ENCODE measurements around the gene KLF2. TPM values are rescaled to one million over a fixed set of nuclear protein-coding genes. Genes with fewer than 3 reads are reported as not detected.
"Not testable (repeated sequence)": the region's sequence is repeated elsewhere in the genome, so short reads cannot be mapped to it uniquely, and the experiment has no call there.

Gene KLF2
- total and polyA plus RNA-seq, 4 experiments from 2014 or later: 120 to 437 (median 363) TPM

DNA sequence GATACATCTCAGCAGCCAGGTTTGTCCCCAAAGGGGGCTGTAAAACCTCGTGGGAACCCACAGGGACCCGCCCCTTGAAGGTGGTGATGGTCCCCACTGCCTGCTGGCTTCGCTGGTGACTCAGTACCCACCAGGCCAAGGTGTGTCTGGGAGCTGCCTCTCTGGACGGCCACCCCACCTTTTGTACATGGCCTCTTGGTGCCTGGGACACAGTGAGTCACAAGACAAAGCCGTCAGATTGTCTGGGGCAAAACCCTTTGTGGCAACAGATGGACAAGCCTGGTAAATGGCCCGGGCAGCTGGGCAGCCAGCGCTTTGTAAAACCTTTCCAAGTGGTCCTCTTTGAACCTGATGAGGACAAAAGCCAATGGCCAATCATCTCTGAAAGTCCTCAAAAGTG lies 27.9 kb upstream of the KLF2 start:
- H3K36me3 Mint-ChIP-seq: no peaks in the 10 kb centered on the region
- POLR2A ChIA-PET (ENCODE audit: partially characterized antibody): interaction anchor here (1.0 kb wide), 1 partner anchor 34 kb away, joined by 3 read pairs; no protein-coding TSS in a partner anchor
- no peak overlapping the region for H3K4me3 Mint-ChIP-seq
- H3K27me3 Mint-ChIP-seq: no peaks in the 10 kb centered on the region
- no peaks in the 10 kb centered on the region for H3K4me1 Mint-ChIP-seq
- H3K36me3 ChIP-seq (ENCODE audit: insufficient read depth, low read length): no peaks in the 10 kb centered on the region
- intact Hi-C loops (cut with micrococcal nuclease): no loop called here
- H3K27ac Mint-ChIP-seq: no peak overlapping the region
- CTCF ChIA-PET (ENCODE audit: partially characterized antibody): no interaction called here
- H3K4me1 ChIP-seq (ENCODE audit: insufficient read depth, low read length): no peaks in the 10 kb centered on the region
- H3K9me3 ChIP-seq (ENCODE audit: control insufficient read depth in 1 of 2, low read length in 2 of 2): no peaks in the 10 kb centered on the region
- no peak for DNase-seq
- H3K27me3 ChIP-seq (ENCODE audit: insufficient read depth, low read length): no peaks in the 10 kb centered on the region
- no peak overlapping the region for H3K27ac ChIP-seq (ENCODE audit: low read depth, low read length)
- H3K9me3 Mint-ChIP-seq: no peaks in the 10 kb centered on the region
- H3K4me3 ChIP-seq (ENCODE audit: low read length in 2 of 2): no peak overlapping the region

DNA sequence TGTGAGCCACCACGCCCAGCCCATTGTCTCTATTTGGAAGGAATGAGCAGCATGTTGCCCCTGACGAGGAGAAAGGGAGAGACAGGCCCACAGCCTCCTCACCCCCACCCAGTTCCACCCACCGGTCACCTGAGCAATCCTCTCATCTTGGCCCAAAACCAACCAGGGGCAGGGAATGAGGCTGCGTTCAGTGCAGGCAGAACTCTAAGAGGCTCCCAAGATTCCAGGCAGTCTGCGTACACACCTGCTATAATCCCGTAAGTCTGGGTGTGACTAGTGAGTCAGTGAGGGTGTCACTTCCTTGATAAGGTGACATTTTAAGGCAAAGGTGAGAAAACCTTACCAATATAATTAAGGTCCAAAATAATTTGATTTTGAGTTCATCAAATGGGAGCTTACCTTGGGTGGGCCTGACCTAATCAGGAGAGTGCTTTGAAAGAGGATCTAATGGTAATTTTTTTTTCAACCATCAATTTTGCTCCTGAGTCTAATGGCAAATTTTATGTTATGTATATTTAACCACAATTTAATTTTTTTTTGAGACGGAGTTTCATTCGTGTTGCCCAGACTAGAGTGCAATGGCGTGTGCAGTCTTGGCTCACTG lies 26.9 kb upstream of the KLF2 start:
- Mint-ChIP-seq H3K4me3 (no peak overlapping the region), H3K9me3 (no peaks in the 10 kb centered on the region), H3K27me3 (no peaks in the 10 kb centered on the region), H3K27ac (no peak overlapping the region), H3K36me3 (no peaks in the 10 kb centered on the region), H3K4me1 (no peaks in the 10 kb centered on the region)
- Histone ChIP-seq H3K36me3 (ENCODE audit: insufficient read depth, low read length) (no peaks in the 10 kb centered on the region), H3K4me1 (ENCODE audit: insufficient read depth, low read length) (no peaks in the 10 kb centered on the region), H3K27me3 (ENCODE audit: insufficient read depth, low read length) (no peaks in the 10 kb centered on the region), H3K4me3 (ENCODE audit: low read length in 2 of 2) (no peak overlapping the region), H3K9me3 (ENCODE audit: control insufficient read depth in 1 of 2, low read length in 2 of 2) (no peaks in the 10 kb centered on the region), H3K27ac (ENCODE audit: low read depth, low read length) (no peak overlapping the region)
- POLR2A ChIA-PET (ENCODE audit: partially characterized antibody): interaction anchor here (0.9 to 1.6 kb wide), 2 partner anchors 27 to 31 kb away, joined by 3 read pairs; partner anchors contain the start of gene KLF2
- CTCF ChIA-PET (ENCODE audit: partially characterized antibody): no interaction called here
- DNase-seq: no peak
- intact Hi-C loops (cut with micrococcal nuclease): no loop called here

DNA sequence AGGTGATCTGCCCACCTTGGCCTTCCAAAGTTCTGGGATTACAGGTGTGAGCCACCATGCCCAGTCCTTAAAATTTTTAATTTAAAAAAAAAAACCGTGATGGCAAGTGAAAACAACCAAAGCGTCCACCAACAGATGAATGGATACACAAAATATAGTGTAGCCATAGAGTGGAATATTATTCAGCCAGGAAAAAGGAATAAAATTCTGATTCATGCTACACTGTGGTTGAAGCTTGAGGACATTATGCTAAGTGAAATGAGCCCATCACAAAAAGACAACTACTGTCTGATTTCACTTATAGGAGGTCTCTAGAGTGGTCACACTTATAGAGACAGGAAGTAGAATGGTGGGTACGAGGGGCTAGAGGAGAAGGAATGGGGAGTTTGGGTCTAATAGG lies 26.3 kb upstream of the KLF2 start:
- Histone ChIP-seq H3K4me1 (ENCODE audit: insufficient read depth, low read length) (no peaks in the 10 kb centered on the region), H3K36me3 (ENCODE audit: insufficient read depth, low read length) (no peaks in the 10 kb centered on the region), H3K27ac (ENCODE audit: low read depth, low read length) (no peak overlapping the region), H3K27me3 (ENCODE audit: insufficient read depth, low read length) (no peaks in the 10 kb centered on the region), H3K9me3 (ENCODE audit: control insufficient read depth in 1 of 2, low read length in 2 of 2) (no peaks in the 10 kb centered on the region), H3K4me3 (ENCODE audit: low read length in 2 of 2) (no peak overlapping the region)
- Mint-ChIP-seq H3K4me1 (no peaks in the 10 kb centered on the region), H3K4me3 (no peak overlapping the region), H3K27me3 (no peaks in the 10 kb centered on the region), H3K36me3 (no peaks in the 10 kb centered on the region), H3K27ac (no peak overlapping the region), H3K9me3 (no peaks in the 10 kb centered on the region)
- ChIA-PET CTCF (ENCODE audit: partially characterized antibody) (no interaction called here), POLR2A (ENCODE audit: partially characterized antibody) (interaction anchor here (0.9 to 1.6 kb wide), 2 partner anchors 26 to 32 kb away, joined by 3 read pairs; partner anchors contain the start of gene KLF2)
- intact Hi-C loops (cut with micrococcal nuclease): no loop called here
- DNase-seq: no peak

DNA sequence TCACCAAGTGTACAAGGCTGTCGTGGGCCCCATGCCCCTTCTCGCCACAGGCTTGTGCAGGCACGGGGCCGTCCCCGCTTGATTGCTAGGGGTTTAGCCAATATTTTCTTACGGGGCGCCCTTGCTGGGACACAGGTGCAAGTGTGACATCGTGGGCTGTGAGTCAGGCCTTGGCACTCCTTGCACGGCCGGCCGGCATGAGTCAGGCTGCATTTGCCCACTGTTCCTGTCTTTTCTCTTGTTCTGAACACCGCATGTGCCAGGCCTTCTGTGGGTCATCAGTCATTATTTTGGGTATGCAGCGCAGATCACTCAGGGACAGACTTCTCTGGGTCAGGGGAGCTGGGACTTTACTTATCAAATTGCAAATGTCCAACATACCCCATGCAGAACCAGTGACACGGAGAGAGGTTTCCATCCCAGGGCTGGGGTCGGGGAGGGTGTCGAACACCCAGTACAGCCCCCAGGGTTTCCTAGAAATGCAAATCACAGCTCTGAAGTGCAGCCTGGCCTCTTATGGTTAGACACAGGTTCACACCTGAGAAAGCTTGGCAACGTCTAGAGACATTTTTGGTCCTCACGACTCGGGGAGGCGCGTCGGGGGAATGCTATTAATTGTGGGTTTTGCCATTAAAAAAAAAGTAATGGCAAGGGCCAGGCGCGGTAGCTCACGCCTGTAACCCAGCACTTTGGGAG lies 22.5 kb upstream of the KLF2 start:
- no peaks in the 10 kb centered on the region for H3K36me3 ChIP-seq (ENCODE audit: insufficient read depth, low read length)
- H3K4me3 Mint-ChIP-seq: no peak overlapping the region
- H3K9me3 Mint-ChIP-seq: no peaks in the 10 kb centered on the region
- no peaks in the 10 kb centered on the region for H3K9me3 ChIP-seq (ENCODE audit: control insufficient read depth in 1 of 2, low read length in 2 of 2)
- H3K27me3 ChIP-seq (ENCODE audit: insufficient read depth, low read length): no peaks in the 10 kb centered on the region
- no peaks in the 10 kb centered on the region for H3K4me1 ChIP-seq (ENCODE audit: insufficient read depth, low read length)
- no peaks in the 10 kb centered on the region for H3K36me3 Mint-ChIP-seq
- no peak overlapping the region for H3K27ac Mint-ChIP-seq
- DNase-seq: no peak
- no peak overlapping the region for H3K4me3 ChIP-seq (ENCODE audit: low read length in 2 of 2)
- intact Hi-C loops (cut with micrococcal nuclease): no loop called here
- ChIA-PET POLR2A (ENCODE audit: partially characterized antibody) (no interaction called here), CTCF (ENCODE audit: partially characterized antibody) (no interaction called here)
- H3K4me1 Mint-ChIP-seq: no peaks in the 10 kb centered on the region
- H3K27ac ChIP-seq (ENCODE audit: low read depth, low read length): no peak overlapping the region
- no peaks in the 10 kb centered on the region for H3K27me3 Mint-ChIP-seq

DNA sequence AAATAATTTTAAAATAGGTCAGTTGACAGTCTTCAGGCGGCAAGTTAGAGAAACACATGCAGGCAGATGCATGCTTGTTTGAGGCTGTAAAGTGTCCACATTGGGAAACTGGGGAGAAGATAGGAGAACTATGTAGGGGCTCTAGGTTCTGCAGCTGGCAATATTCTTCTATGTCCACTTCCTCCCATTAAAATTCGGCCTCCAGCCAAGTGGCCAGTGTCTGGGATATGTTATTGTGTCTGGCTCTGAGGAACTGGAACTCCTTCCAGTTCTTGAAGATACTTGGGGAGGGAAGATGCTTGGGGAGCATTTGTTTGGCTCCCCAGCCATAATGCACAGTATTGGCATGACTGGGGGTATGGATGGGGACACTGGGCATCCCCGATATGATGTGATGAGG lies 20.9 kb upstream of the KLF2 start:
- H3K27me3 ChIP-seq (ENCODE audit: insufficient read depth, low read length): no peaks in the 10 kb centered on the region
- no peaks in the 10 kb centered on the region for H3K27me3 Mint-ChIP-seq
- POLR2A ChIA-PET (ENCODE audit: partially characterized antibody): no interaction called here

DNA sequence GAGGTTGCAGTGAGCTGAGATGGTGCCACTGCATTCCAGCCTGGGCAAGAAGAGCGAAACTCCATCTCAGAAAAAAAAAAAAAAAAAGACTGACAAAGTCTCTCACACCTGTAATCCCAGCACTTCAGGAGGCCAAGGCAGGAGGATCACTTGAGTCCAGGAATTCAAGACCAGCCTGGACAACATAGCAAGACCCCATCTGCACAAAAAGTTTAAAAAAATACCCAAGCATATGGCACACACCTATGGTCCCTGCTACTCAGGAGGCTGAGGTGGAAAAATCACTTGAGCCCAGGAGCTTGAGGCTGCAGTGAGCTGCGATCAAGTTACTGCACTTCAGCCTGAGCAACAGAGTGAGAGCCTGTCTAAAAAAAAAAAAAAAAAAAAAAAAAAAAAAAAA lies 20.1 kb upstream of the KLF2 start:
- CTCF ChIA-PET (ENCODE audit: partially characterized antibody): interaction anchor here (0.7 kb wide), 1 partner anchor 144 kb away, joined by 5 read pairs; no protein-coding TSS in a partner anchor
- H3K27me3 ChIP-seq (ENCODE audit: insufficient read depth, low read length); POLR2A ChIA-PET (ENCODE audit: partially characterized antibody); H3K36me3 Mint-ChIP-seq; H3K9me3 Mint-ChIP-seq; H3K27ac Mint-ChIP-seq; H3K27ac ChIP-seq (ENCODE audit: low read depth, low read length); H3K36me3 ChIP-seq (ENCODE audit: insufficient read depth, low read length); H3K9me3 ChIP-seq (ENCODE audit: control insufficient read depth in 1 of 2, low read length in 2 of 2); H3K4me3 ChIP-seq (ENCODE audit: low read length in 2 of 2); H3K27me3 Mint-ChIP-seq; intact Hi-C loops (cut with micrococcal nuclease); H3K4me3 Mint-ChIP-seq; H3K4me1 ChIP-seq (ENCODE audit: insufficient read depth, low read length); DNase-seq; H3K4me1 Mint-ChIP-seq: not testable (repeated sequence)

More for the DNA sequence above, 20.9 kb upstream of the KLF2 start:
- no peak for DNase-seq
- Mint-ChIP-seq H3K9me3 (no peaks in the 10 kb centered on the region), H3K36me3 (no peaks in the 10 kb centered on the region), H3K4me3 (no peak overlapping the region), H3K4me1 (no peaks in the 10 kb centered on the region), H3K27ac (no peak overlapping the region)
- H3K4me1 ChIP-seq (ENCODE audit: insufficient read depth, low read length): no peaks in the 10 kb centered on the region
- H3K27ac ChIP-seq (ENCODE audit: low read depth, low read length): no peak overlapping the region
- intact Hi-C loops (cut with micrococcal nuclease): no loop called here
- no peak overlapping the region for H3K4me3 ChIP-seq (ENCODE audit: low read length in 2 of 2)
- H3K9me3 ChIP-seq (ENCODE audit: control insufficient read depth in 1 of 2, low read length in 2 of 2): no peaks in the 10 kb centered on the region
- no peaks in the 10 kb centered on the region for H3K36me3 ChIP-seq (ENCODE audit: insufficient read depth, low read length)
- CTCF ChIA-PET (ENCODE audit: partially characterized antibody): no interaction called here

DNA sequence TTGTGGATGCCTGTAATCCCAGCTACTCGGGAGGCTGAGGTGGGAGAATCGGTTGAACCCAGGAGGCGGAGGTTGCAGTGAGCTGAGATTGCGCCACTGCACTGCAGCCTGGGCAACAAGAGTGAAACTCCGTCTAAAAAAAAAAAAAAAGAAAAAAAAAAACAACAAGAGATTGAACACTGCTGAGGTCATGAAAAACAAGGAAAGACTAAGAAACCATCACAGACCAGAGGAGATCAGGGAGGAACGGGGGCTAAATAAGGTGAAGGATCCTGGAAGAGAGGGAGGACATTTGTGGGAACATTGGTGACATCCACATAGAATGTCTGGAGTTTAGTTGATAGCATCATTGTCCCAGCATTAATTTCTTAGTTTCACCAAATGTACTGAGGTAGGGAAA lies 19.6 kb upstream of the KLF2 start:
- H3K4me3 ChIP-seq (ENCODE audit: low read length in 2 of 2); H3K4me3 Mint-ChIP-seq; H3K36me3 Mint-ChIP-seq; H3K4me1 ChIP-seq (ENCODE audit: insufficient read depth, low read length); POLR2A ChIA-PET (ENCODE audit: partially characterized antibody); H3K4me1 Mint-ChIP-seq; H3K27ac ChIP-seq (ENCODE audit: low read depth, low read length); intact Hi-C loops (cut with micrococcal nuclease); H3K9me3 Mint-ChIP-seq; H3K36me3 ChIP-seq (ENCODE audit: insufficient read depth, low read length); H3K27me3 ChIP-seq (ENCODE audit: insufficient read depth, low read length); H3K9me3 ChIP-seq (ENCODE audit: control insufficient read depth in 1 of 2, low read length in 2 of 2); DNase-seq; H3K27me3 Mint-ChIP-seq: not testable (repeated sequence)
- peak overlapping the region in 1 of 7 donors; percentile 46 for H3K27ac Mint-ChIP-seq
- CTCF ChIA-PET (ENCODE audit: partially characterized antibody): interaction anchor here (0.7 to 1.0 kb wide), 2 partner anchors 57 to 143 kb away, joined by 5 read pairs; no protein-coding TSS in a partner anchor

Data from CD4-positive, alpha-beta memory T cell (primary cell).